HEK293 (cell line): ENCODE measurements around the gene SCAMP3.

Experiments used
- GLI4 ChIP-seq: fragments of 450-650 bp; formaldehyde crosslinking; IDR thresholded peaks from 2 replicates; pipeline ENCODE4 v1.5.1; 2016; ENCODE audit warnings: missing biosample characterization, missing genetic modification characterization
- HIC1 ChIP-seq: fragments of 450-650 bp; formaldehyde crosslinking; IDR thresholded peaks from 2 replicates; pipeline ENCODE4 v1.5.1; 2016; ENCODE audit warnings: missing biosample characterization, missing genetic modification characterization
- HOXA7 ChIP-seq: sonication (generic); formaldehyde crosslinking; IDR thresholded peaks from 2 replicates; pipeline ENCODE4 v1.8.1; 2022; ENCODE audit warnings: missing genetic modification reagents, borderline replicate concordance
- IKZF3 ChIP-seq: fragments of 450-650 bp; IDR thresholded peaks from 2 replicates; pipeline ENCODE4 v1.5.0; 2018; ENCODE audit warnings: missing biosample characterization, mild to moderate bottlenecking, missing genetic modification characterization, moderate library complexity
- KLF8 ChIP-seq: fragments of 450-650 bp; formaldehyde crosslinking; IDR thresholded peaks from 2 replicates; pipeline ENCODE4 v1.5.1; 2016; ENCODE audit warnings: missing biosample characterization, missing genetic modification characterization
- SP3 ChIP-seq: fragments of 450-650 bp; formaldehyde crosslinking; IDR thresholded peaks from 2 replicates; pipeline ENCODE4 v1.5.1; 2016; ENCODE audit warnings: missing biosample characterization, missing genetic modification characterization
- ZEB2 ChIP-seq: fragments of 450-650 bp; formaldehyde crosslinking; IDR thresholded peaks from 2 replicates; pipeline ENCODE4 v1.5.1; 2016; ENCODE audit warnings: missing biosample characterization, missing genetic modification characterization
- ZNF132 ChIP-seq: fragments of 450-650 bp; formaldehyde crosslinking; IDR thresholded peaks from 2 replicates; pipeline ENCODE4 v1.5.1; 2017; ENCODE audit warnings: missing biosample characterization, missing genetic modification characterization, borderline replicate concordance
- ZNF155 ChIP-seq: fragments of 450-650 bp; formaldehyde crosslinking; IDR thresholded peaks from 2 replicates; pipeline ENCODE4 v1.5.1; 2016; ENCODE audit warnings: missing biosample characterization, missing genetic modification characterization
- ZNF335 ChIP-seq: fragments of 450-650 bp; formaldehyde crosslinking; conservative IDR thresholded peaks from 2 replicates; pipeline ENCODE4 v1.5.1; 2016; ENCODE audit warnings: missing biosample characterization, missing genetic modification characterization
- ZNF341 ChIP-seq: fragments of 450-650 bp; formaldehyde crosslinking; IDR thresholded peaks from 2 replicates; pipeline ENCODE4; 2016; ENCODE audit warnings: low read depth, missing biosample characterization, missing genetic modification characterization
- ZNF558 ChIP-seq: fragments of 450-650 bp; formaldehyde crosslinking; IDR thresholded peaks from 2 replicates; pipeline ENCODE4 v1.5.1; 2016; ENCODE audit warnings: missing biosample characterization, missing genetic modification characterization
- ZNF629 ChIP-seq: fragments of 450-650 bp; formaldehyde crosslinking; IDR thresholded peaks from 2 replicates; pipeline ENCODE4 v1.5.1; 2017; ENCODE audit warnings: missing biosample characterization, missing genetic modification characterization
- ZSCAN23 ChIP-seq: fragments of 450-650 bp; formaldehyde crosslinking; IDR thresholded peaks from 2 replicates; pipeline ENCODE4 v1.5.1; 2016; ENCODE audit warnings: missing biosample characterization, missing genetic modification characterization
- TF ChIP-seq, protein P1 (sequence below): fragments of 450-650 bp; formaldehyde crosslinking; IDR thresholded peaks from 2 replicates; pipeline ENCODE4 v1.5.1; 2016; ENCODE audit warnings: missing biosample characterization, missing genetic modification characterization
- TF ChIP-seq, protein P2 (sequence below): fragments of 450-650 bp; formaldehyde crosslinking; IDR thresholded peaks from 2 replicates; pipeline ENCODE4 v1.5.1; 2016; ENCODE audit warnings: missing biosample characterization, missing genetic modification characterization
- TF ChIP-seq, protein P3 (sequence below): fragments of 450-650 bp; formaldehyde crosslinking; IDR thresholded peaks from 2 replicates; pipeline ENCODE4 v1.5.1; 2016; ENCODE audit warnings: missing biosample characterization, missing genetic modification characterization
- TF ChIP-seq, protein P4 (sequence below): fragments of 450-650 bp; formaldehyde crosslinking; IDR thresholded peaks from 2 replicates; pipeline ENCODE4 v1.5.1; 2017; ENCODE audit warnings: missing biosample characterization, missing genetic modification characterization

The SCAMP3 gene

DNA sequence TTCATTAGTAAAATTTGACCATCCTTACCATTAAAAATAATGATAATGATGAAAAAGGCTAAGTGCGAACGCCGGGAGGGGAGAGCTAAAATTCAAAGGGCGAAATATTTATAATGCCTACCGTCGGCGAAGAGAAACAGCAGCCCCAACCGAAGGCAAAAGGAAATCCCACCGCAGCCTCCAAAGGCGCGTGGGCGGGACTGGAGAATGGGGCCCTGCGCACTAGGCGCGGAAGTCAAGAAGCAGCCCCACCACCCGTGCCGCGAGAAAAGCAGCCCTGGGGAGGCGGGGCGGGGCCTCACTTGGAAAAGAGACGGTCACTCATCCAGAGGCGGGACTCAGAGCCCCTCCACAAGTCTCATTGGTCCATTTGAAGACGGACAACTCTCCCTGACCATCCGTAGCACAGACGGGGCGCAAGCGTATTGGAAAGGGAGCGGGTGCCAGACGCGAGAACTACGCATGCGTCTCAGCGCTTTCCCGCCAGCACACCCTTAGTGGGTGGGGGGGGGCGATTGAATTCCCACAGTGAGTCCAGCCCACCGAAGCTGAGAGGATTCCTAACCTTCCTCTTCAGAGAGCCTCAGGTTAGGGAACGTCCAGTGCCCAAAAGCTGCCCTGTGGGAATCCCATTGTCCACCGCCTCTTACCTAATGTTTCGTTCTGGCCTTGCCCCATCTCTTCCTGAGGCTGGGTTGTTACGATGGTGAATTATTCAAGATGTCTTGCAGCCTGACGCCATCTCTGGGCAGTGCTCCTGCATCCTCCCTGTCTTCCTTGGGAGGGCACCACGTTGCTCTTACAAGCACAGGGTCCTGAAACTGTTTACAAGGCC, 34.7 kb downstream of the SCAMP3 start (continued):
- TF ChIP-seq HIC1 (tag by site-specific recombination) (no peak), ZNF335 (tag by site-specific recombination) (peak; percentile 35; the same call in 1 of the 2 replicates), SP3 (tag by site-specific recombination) (peak; percentile 66), ZNF132 (tag by site-specific recombination) (no peak), ZNF558 (tag by site-specific recombination) (no peak), ZNF155 (tag by site-specific recombination) (no peak), GLI4 (tag by site-specific recombination) (no peak), ZSCAN23 (tag by site-specific recombination) (no peak; the same call in 1 of the 2 replicates), ZEB2 (tag by site-specific recombination) (peak; percentile 39; the same call in 1 of the 2 replicates), KLF8 (tag by site-specific recombination) (peak; percentile 55; the same call in 1 of the 2 replicates), ZNF629 (tag by site-specific recombination) (peak; percentile 41; the same call in 1 of the 2 replicates), IKZF3 (tag by site-specific recombination) (no peak; the same call in 1 of the 2 replicates), ZNF341 (no peak; the same call in none of the 2 replicates), HOXA7 (CRISPR knock-in tag) (no peak)
- TF ChIP-seq, protein P1, sequence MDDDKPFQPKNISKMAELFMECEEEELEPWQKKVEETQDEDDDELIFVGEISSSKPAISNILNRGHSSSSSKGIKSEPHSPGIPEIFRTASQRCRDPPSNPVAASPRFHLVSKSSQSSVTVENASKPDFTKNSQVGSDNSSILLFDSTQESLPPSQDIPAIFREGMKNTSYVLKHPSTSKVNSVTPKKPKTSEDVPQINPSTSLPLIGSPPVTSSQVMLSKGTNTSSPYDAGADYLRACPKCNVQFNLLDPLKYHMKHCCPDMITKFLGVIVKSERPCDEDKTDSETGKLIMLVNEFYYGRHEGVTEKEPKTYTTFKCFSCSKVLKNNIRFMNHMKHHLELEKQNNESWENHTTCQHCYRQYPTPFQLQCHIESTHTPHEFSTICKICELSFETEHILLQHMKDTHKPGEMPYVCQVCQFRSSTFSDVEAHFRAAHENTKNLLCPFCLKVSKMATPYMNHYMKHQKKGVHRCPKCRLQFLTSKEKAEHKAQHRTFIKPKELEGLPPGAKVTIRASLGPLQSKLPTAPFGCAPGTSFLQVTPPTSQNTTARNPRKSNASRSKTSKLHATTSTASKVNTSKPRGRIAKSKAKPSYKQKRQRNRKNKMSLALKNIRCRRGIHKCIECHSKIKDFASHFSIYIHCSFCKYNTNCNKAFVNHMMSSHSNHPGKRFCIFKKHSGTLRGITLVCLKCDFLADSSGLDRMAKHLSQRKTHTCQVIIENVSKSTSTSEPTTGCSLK (tag by site-specific recombination): no peak
- TF ChIP-seq, protein P2, sequence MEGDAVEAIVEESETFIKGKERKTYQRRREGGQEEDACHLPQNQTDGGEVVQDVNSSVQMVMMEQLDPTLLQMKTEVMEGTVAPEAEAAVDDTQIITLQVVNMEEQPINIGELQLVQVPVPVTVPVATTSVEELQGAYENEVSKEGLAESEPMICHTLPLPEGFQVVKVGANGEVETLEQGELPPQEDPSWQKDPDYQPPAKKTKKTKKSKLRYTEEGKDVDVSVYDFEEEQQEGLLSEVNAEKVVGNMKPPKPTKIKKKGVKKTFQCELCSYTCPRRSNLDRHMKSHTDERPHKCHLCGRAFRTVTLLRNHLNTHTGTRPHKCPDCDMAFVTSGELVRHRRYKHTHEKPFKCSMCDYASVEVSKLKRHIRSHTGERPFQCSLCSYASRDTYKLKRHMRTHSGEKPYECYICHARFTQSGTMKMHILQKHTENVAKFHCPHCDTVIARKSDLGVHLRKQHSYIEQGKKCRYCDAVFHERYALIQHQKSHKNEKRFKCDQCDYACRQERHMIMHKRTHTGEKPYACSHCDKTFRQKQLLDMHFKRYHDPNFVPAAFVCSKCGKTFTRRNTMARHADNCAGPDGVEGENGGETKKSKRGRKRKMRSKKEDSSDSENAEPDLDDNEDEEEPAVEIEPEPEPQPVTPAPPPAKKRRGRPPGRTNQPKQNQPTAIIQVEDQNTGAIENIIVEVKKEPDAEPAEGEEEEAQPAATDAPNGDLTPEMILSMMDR (tag by site-specific recombination): no peak
- TF ChIP-seq, protein P3, sequence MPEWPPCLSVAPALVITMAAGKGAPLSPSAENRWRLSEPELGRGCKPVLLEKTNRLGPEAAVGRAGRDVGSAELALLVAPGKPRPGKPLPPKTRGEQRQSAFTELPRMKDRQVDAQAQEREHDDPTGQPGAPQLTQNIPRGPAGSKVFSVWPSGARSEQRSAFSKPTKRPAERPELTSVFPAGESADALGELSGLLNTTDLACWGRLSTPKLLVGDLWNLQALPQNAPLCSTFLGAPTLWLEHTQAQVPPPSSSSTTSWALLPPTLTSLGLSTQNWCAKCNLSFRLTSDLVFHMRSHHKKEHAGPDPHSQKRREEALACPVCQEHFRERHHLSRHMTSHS (tag by site-specific recombination): no peak
- TF ChIP-seq, protein P4, sequence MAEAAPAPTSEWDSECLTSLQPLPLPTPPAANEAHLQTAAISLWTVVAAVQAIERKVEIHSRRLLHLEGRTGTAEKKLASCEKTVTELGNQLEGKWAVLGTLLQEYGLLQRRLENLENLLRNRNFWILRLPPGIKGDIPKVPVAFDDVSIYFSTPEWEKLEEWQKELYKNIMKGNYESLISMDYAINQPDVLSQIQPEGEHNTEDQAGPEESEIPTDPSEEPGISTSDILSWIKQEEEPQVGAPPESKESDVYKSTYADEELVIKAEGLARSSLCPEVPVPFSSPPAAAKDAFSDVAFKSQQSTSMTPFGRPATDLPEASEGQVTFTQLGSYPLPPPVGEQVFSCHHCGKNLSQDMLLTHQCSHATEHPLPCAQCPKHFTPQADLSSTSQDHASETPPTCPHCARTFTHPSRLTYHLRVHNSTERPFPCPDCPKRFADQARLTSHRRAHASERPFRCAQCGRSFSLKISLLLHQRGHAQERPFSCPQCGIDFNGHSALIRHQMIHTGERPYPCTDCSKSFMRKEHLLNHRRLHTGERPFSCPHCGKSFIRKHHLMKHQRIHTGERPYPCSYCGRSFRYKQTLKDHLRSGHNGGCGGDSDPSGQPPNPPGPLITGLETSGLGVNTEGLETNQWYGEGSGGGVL (tag by site-specific recombination): no peak
